HL-60/S4 treated with phorbol 12-myristate 13-acetate at 8.2 ng/mL for 4 days and 3 days (cell line): ENCODE measurements around the gene NCF2.

Experiments used
- in situ Hi-C: fragments of 300-500 bp; cut with MboI; formaldehyde crosslinking; loops from 2 replicates; pipeline ENCODE4 v1.15.0; 2022; ENCODE audit warnings: low sequenced_read_pairs

NCF2 gene

GRCh38 chr1:183554577-183554976, 35.7 kb downstream of the NCF2 start:
- in situ Hi-C loops = no loop called here

DNA sequence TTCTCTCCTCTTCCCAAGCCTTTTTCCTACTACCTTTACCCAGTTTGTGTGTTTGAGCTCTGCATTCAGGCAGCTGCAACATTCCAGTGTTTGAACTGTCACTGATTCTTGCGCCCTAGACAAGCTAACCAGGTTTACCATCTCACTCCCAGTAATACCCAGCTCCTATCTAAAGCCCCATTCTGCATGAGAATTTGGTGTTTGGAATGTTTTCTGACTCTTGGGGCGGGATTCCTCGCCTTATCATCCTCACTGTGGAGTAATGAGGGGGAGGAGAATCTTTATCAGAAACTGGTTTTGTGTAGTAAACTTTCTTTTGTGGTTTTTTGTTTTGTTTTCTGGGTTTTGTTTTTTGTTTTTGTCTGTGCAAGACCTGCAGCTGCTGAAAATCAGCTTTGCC, 36.5 kb downstream of the NCF2 start:
- in situ Hi-C loops = no loop called here

DNA sequence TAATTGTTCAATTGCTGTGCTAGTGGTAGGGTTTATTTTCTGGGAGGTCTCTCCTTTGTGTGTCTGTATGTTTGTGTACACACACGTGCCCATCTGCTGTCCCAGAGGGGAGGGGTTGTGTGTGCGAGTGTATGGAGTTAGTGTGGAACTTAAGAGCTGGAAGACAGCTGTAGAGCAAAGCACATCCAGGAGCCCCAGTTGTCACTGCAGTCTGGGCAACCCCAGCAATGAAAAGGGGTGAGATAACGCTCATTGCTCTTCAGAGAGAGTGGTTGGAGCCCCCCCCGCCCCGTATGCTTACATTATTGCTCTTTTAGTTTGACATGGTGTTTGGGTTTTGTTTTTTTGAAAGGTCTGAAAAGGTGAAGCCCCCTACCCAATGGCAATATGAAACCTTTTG, 36.9 kb downstream of the NCF2 start:
- in situ Hi-C loops = no loop called here

- in situ Hi-C loops = no loop called here
Observed at GRCh38 chr1:183552891-183553290, 37.4 kb downstream of the NCF2 start.

DNA sequence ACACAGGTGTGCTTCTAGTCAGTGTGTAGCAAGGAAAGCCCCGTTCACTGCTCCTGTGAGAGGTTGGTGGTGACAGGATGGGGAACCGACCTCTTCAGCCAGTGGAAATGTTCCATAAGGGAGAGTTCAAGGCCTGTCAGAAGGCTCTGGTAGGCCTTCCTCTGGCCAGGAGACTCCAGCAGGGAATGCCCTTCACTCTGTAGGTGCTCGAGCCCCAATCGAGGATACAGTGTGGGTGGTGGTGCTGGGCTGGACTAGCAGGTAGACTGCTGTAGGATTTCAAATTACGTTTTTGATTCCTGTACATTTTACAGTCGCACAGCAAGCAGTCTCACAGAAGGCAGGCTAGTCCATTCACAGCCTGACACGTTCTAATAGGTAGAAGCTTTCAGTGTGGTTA, 37.8 kb downstream of the NCF2 start:
- in situ Hi-C loops = no loop called here

- in situ Hi-C loops = no loop called here
Observed at GRCh38 chr1:183551924-183552323, 38.3 kb downstream of the NCF2 start.

DNA sequence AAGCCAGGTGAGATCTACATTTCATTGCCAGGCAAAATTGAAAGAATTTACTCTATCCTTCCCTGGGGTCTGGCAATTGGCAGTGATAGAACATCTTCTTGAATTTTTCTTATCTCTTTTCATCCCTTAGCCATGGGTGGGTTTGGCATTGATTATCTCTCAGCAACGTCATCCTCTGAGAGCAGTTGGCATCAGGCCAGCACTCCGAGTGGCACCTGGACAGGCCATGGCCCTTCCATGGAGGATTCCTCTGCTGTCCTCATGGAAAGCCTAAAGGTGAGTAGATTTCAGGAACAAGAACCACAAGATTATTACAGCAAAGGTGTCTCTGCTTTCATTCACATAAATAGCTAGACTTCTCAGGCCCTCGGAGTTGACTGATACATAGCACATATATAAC, 39.3 kb downstream of the NCF2 start:
- in situ Hi-C loops = no loop called here

GRCh38 chr1:183548116-183548515, 42.1 kb downstream of the NCF2 start:
- in situ Hi-C loops = loop anchor here (25.0 kb wide), 1 partner anchor 261 kb away; no protein-coding TSS in a partner anchor

DNA sequence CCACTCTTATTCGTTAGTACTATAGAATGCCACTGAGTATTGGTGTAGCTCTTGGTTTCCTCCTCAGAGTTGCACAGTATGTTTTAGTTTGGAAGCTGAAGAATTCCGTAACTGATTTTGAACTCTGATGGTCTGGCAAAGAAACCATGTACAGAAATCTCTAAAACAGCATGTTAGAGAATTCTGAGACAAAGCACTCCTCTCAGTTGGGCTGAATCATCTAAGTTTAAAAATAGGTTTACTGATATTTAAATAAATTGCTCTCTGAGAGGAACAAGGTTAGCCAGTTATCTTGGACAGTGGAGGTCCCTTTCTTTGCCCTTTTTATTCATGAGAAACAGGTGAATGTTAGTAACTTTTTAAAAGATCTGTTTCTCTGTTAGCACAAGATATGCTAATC, 43.8 kb downstream of the NCF2 start:
- in situ Hi-C loops = loop anchor here (25.0 kb wide), 1 partner anchor 259 kb away; no protein-coding TSS in a partner anchor

- in situ Hi-C loops = loop anchor here (25.0 kb wide), 1 partner anchor 257 kb away; no protein-coding TSS in a partner anchor
Observed at GRCh38 chr1:183544598-183545297, 45.5 kb downstream of the NCF2 start.

DNA sequence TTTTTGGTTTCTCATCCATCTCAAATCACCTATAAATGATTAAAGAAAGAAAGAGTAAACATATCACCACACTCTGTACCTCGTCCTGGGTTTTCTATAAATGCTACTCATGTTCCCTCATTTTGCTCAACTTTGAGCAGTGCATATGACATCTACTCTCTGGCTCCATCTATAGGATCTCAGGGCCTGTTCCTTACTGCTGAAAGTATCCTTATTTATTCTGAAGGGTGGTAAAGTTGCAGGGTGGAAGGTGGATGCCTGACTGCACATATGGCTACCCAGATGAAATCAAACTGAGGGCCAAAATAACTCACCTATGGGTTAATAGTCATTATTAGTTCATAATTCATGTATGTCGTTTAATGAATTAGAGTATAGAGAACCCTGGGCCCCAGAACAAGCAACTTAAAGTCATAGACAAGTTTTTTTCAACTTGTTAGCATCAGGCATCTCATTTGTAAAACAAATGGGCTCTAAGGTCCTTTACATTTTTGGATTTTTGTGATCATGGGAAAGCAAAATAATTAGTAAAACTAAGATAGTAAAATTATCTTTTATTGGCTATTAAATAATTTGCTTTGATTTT, 46.5 kb downstream of the NCF2 start:
- in situ Hi-C loops = loop anchor here (25.0 kb wide), 1 partner anchor 256 kb away; no protein-coding TSS in a partner anchor

DNA sequence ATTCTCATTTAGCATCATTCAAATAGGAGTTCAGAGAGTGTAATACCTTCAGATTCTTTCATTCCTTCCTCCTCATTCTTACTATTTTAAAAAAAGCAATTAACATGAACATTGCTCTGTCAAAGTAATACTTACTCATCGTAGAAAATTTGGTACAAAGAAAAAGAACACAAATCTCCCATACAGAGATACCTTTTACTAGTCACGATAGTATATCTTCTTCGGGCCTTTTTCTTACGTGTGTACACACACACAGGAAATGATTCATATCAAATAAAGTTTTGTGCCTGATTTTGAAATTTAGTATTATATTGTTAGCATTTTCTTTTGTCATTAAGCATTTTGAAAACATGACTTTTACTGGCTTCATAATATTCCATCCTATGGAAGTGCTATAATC, 52.9 kb downstream of the NCF2 start:
- in situ Hi-C loops = loop anchor here (25.0 kb wide), 1 partner anchor 250 kb away; no protein-coding TSS in a partner anchor

- in situ Hi-C loops = loop anchor here (25.0 kb wide), 1 partner anchor 246 kb away; no protein-coding TSS in a partner anchor
Observed at GRCh38 chr1:183533617-183534174, 56.6 kb downstream of the NCF2 start.

DNA sequence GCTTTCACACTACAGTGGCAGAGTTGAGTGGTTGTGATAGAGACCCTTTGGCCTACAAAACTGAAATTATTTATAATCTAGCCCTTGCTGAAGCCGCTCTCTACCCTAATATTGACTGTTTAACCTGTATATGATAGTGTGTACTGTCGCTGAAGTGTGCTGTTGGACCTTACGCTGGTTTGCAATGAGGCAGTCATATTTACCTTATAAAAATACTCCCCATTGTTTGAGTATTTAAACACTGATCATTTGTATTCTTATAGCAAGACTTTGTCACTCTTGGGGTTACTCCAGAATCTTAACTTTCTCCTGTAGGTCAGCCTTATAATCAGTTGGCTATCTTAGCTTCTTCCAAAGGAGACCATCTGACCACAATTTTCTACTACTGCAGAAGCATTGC, 61.7 kb downstream of the NCF2 start:
- in situ Hi-C loops = loop anchor here (25.0 kb wide), 1 partner anchor 241 kb away; no protein-coding TSS in a partner anchor

GRCh38 chr1:183522104-183522503, 68.2 kb downstream of the NCF2 start:
- in situ Hi-C loops = no loop called here

GRCh38 chr1:183520379-183520778, 69.9 kb downstream of the NCF2 start:
- in situ Hi-C loops = no loop called here

GRCh38 chr1:183517401-183517800, 72.9 kb downstream of the NCF2 start:
- in situ Hi-C loops = no loop called here

- in situ Hi-C loops = no loop called here
Observed at GRCh38 chr1:183516725-183517124, 73.5 kb downstream of the NCF2 start.

DNA sequence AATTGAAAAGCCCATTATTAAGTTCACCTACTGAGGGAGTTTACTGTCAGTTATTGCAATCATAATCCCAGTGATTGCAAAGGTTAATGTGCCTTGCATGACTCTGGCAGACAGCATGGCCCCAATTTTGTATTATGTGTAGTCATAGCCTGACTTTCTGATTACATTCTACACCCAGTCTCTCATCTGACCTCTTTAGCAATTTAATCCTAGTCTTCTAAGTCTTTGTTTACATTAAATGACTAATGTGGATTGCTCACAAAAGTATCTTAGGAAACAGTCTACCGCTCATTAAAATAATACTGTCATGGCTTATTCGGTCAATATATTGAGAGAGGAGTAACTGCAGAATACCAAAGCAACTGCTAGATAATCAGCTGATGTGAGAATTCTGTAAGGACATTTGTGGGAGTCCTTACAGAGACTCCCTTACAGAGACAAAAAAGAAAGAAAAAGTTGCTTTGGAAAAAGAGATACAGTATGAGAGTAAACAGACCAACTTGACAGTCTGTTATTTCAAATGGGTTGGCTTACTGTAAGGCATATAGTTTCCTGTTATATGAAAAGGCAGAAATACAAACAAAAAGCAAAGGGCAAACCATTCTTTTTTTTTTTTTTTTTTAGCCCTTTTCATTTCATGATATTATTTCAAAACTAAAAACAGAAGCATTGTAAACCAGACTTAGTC, 75.1 kb downstream of the NCF2 start:
- in situ Hi-C loops = no loop called here

GRCh38 chr1:183514235-183514634, 76.0 kb downstream of the NCF2 start:
- in situ Hi-C loops = no loop called here

- in situ Hi-C loops = no loop called here
Observed at GRCh38 chr1:183512450-183512849, 77.8 kb downstream of the NCF2 start.
